K562 (cell line): ENCODE results near the gene GDPD2. TPM values are rescaled to one million over a fixed set of nuclear protein-coding genes. Genes with fewer than 3 reads are reported as not detected.

Source experiments
- ATAC-seq: fragments of 200-7000 bp; cut with Tn5 transposase; 3 replicates; pipeline ENCODE4 v1.9.1; 2020; ENCODE audit warnings: moderate library complexity
- BruUV-seq: library from RNA; stranded (reverse); fragments of 400-500 nt; replicated peaks from 2 replicates; lab custom pipeline; 2021; lab: Mats Ljungman, UMichigan
- CTCF ChIA-PET: fragments of 300-600 bp; formaldehyde crosslinking; extraction: SDS; loops from one replicate; lab custom pipeline; 2021; ENCODE audit warnings: low intra/inter-chr PET ratio; lab: Yijun Ruan, JAX
- POLR2A ChIA-PET: fragments of 300-600, 350-650 bp; sonication (Branson Sonifier 250); formaldehyde crosslinking; extraction: SDS; loops from one replicate; lab custom pipeline; 2021; ENCODE audit warnings: antibody characterized with exemption, inconsistent platforms; lab: Yijun Ruan, JAX
- DNase-seq, 4 experiments: peaks; one replicate each; pipeline versions ENCODE4 v3.0.0 to v3.0.0-alpha.2; 2011 to 2018; ENCODE audit warnings: low spot score in 3 of 4, mixed read lengths in 3 of 4; ENCODE audit errors: extremely low read depth in 1 of 4
- FAIRE-seq: peaks from 2 replicates; lab custom pipeline; 2011; peaks lifted over from hg19 to GRCh38; lab: Jason Lieb, UNC
- H2AFZ ChIP-seq: 2 replicates; pipeline ENCODE4 v1.6.0; 2011; ENCODE audit warnings: low read depth, low read length, control low read depth, inconsistent platforms
- H3K27ac ChIP-seq: fragments of 200-600 bp; 3 replicates; pipeline ENCODE4 v1.8.0; 2011; ENCODE audit warnings: low read depth, mild to moderate bottlenecking, control low read depth, inconsistent platforms, low read length, moderate library complexity, mixed read lengths; ENCODE audit errors: extremely low read depth
- H3K27me3 ChIP-seq, 2 experiments: fragments of 300-600 bp in 1 of 2; 2 replicates in 1 of 2; 3 replicates in 1 of 2; pipeline versions ENCODE4 v1.6.0 to v1.8.0; 2011; ENCODE audit warnings: inconsistent platforms in 2 of 2, low read length in 2 of 2, mild to moderate bottlenecking in 1 of 2, mixed read lengths in 1 of 2, moderate library complexity in 1 of 2; ENCODE audit not compliant: control insufficient read depth in 2 of 2, insufficient read depth in 2 of 2
- H3K36me3 ChIP-seq: fragments of 300-600 bp; 3 replicates; pipeline ENCODE4 v1.8.0; 2011; ENCODE audit warnings: mild to moderate bottlenecking, low read length, inconsistent platforms; ENCODE audit not compliant: control insufficient read depth, insufficient read depth
- H3K4me1 ChIP-seq, 2 experiments: fragments of 200-600 bp in 1 of 2; replicated peaks in 1 of 2; 2 replicates in 1 of 2; 3 replicates in 1 of 2; pipeline versions ENCODE4 v1.5.1 to v1.8.0; 2011; ENCODE audit warnings: inconsistent platforms in 2 of 2, low read length in 2 of 2, mild to moderate bottlenecking in 1 of 2, mixed read lengths in 1 of 2, moderate library complexity in 1 of 2; ENCODE audit not compliant: control insufficient read depth in 2 of 2, insufficient read depth in 2 of 2
- H3K4me2 ChIP-seq: 2 replicates; pipeline ENCODE4 v1.6.1; 2011; ENCODE audit warnings: low read length, control low read depth, inconsistent platforms, mixed read lengths; ENCODE audit not compliant: insufficient read depth
- H3K4me3 ChIP-seq: fragments of 200-600 bp; sonication (generic), shearing (Covaris generic); 2 replicates; pipeline ENCODE4 v1.5.1; 2016; ENCODE audit warnings: control low read depth, inconsistent platforms
- H3K79me2 ChIP-seq: fragments of 200-600 bp; 3 replicates; pipeline ENCODE4 v1.8.0; 2011; ENCODE audit warnings: low read length, inconsistent platforms; ENCODE audit not compliant: control insufficient read depth, insufficient read depth
- H3K9ac ChIP-seq, 2 experiments: 2 replicates each; pipeline versions ENCODE4 v1.6.0 to v1.6.1; 2011; ENCODE audit warnings: low read depth in 2 of 2, low read length in 2 of 2, control low read depth in 1 of 2, inconsistent platforms in 1 of 2, mild to moderate bottlenecking in 1 of 2, mixed read lengths in 1 of 2; ENCODE audit not compliant: insufficient read depth in 1 of 2
- H3K9me1 ChIP-seq: one replicate; pipeline ENCODE4 v1.6.0; 2011; ENCODE audit warnings: inconsistent platforms, mild to moderate bottlenecking, low read length, moderate library complexity; ENCODE audit not compliant: control insufficient read depth, insufficient read depth
- H3K9me3 ChIP-seq: replicated peaks from 2 replicates; pipeline ENCODE4 v1.5.1; 2011; ENCODE audit warnings: low read depth, low read length, inconsistent platforms; ENCODE audit not compliant: control insufficient read depth, insufficient read depth
- H4K20me1 ChIP-seq: replicated peaks from 2 replicates; pipeline ENCODE4 v1.6.1; 2011; ENCODE audit warnings: low read length, inconsistent platforms, mixed read lengths; ENCODE audit not compliant: control insufficient read depth, insufficient read depth
- CHCHD3 ChIP-seq: fragments of 250-450 bp; sonication (Bioruptor Pico); IDR thresholded peaks from 2 replicates; pipeline ENCODE4 v2.1.2; 2022; ENCODE audit warnings: mild to moderate bottlenecking
- CXXC5 ChIP-seq: fragments of 250-450 bp; sonication (Bioruptor Pico); IDR thresholded peaks from 2 replicates; pipeline ENCODE4 v1.8.0; 2022; ENCODE audit warnings: inconsistent platforms, mild to moderate bottlenecking, moderate library complexity
- EP400 ChIP-seq: fragments of 450-650 bp; IDR thresholded peaks from 2 replicates; pipeline ENCODE4 v1.6.1; 2017; ENCODE audit warnings: antibody characterized with exemption, mild to moderate bottlenecking, moderate library complexity
- ERF ChIP-seq: fragments of 450-650 bp; formaldehyde crosslinking; IDR thresholded peaks from 2 replicates; pipeline ENCODE4 v1.4.0; 2020; ENCODE audit warnings: mild to moderate bottlenecking, mixed read lengths
- GTF2A2 ChIP-seq: IDR thresholded peaks from 2 replicates; pipeline ENCODE4 v1.6.1; 2016; ENCODE audit warnings: mild to moderate bottlenecking, missing genetic modification characterization, missing compliant biosample characterization
- ILK ChIP-seq: fragments of 450-650 bp; IDR thresholded peaks from 2 replicates; pipeline ENCODE4 v1.6.1; 2016; ENCODE audit warnings: missing genetic modification characterization, low read depth, mild to moderate bottlenecking, missing compliant biosample characterization, moderate library complexity, borderline replicate concordance
- NELFE ChIP-seq: IDR thresholded peaks from 2 replicates; pipeline ENCODE4 v1.6.1; 2011; ENCODE audit warnings: mild to moderate bottlenecking; ENCODE audit not compliant: insufficient read depth, insufficient read length
- POLR2AphosphoS2 ChIP-seq: IDR thresholded peaks from 2 replicates; pipeline ENCODE4 v1.6.1; 2012; ENCODE audit warnings: low read length, improper control_type of control experiment
- RBBP5 ChIP-seq: fragments of 200-600 bp; sonication (generic); IDR thresholded peaks from 2 replicates; pipeline ENCODE4 v1.6.1; 2012; ENCODE audit warnings: borderline replicate concordance, mild to moderate bottlenecking, low read length, control low read depth, inconsistent platforms; ENCODE audit not compliant: insufficient read depth, poor library complexity, severe bottlenecking
- RNF219 ChIP-seq: fragments of 250-450 bp; sonication (Bioruptor Pico); IDR thresholded peaks from 2 replicates; pipeline ENCODE4 v1.5.0; 2022; ENCODE audit warnings: mild to moderate bottlenecking
- TARDBP ChIP-seq: fragments of 450-650 bp; IDR thresholded peaks from 2 replicates; pipeline ENCODE4 v1.6.1; 2016
- TEAD2 ChIP-seq: fragments of 450-650 bp; IDR thresholded peaks from 2 replicates; pipeline ENCODE4 v1.6.1; 2016; ENCODE audit warnings: missing genetic modification characterization, control low read depth, missing compliant biosample characterization
- XRCC5 ChIP-seq: fragments of 200-400 bp; formaldehyde crosslinking; IDR thresholded peaks from 2 replicates; pipeline ENCODE4 v1.6.1; 2017; ENCODE audit warnings: low read depth, mild to moderate bottlenecking, low read length
- ZNF217 ChIP-seq: sonication (generic); formaldehyde crosslinking; IDR thresholded peaks from 2 replicates; pipeline ENCODE4 v1.8.0; 2022; ENCODE audit warnings: mild to moderate bottlenecking, missing genetic modification reagents
- ZNF551 ChIP-seq: fragments of 250-450 bp; sonication (Bioruptor Pico); IDR thresholded peaks from 2 replicates; pipeline ENCODE4 v1.5.0; 2021; ENCODE audit warnings: mild to moderate bottlenecking, moderate library complexity
- ZSCAN32 ChIP-seq: fragments of 450-650 bp; formaldehyde crosslinking; IDR thresholded peaks from 2 replicates; pipeline ENCODE4 v1.4.0; 2020; ENCODE audit warnings: mild to moderate bottlenecking, moderate library complexity
- WGBS: fragments of 100-300 bp; shearing (Covaris generic); methylation state at CpG from one replicate; pipeline ENCODE4 v1.1.6; 2016; ENCODE audit warnings: low coverage, mixed read lengths; ENCODE audit not compliant: insufficient coverage; ENCODE audit errors: missing lambda C conversion rate; 5-methylcytosine and 5-hydroxymethylcytosine counted together
- in situ Hi-C: fragments of 300-500 bp; cut with MboI; formaldehyde crosslinking; loops from 4 replicates; pipeline ENCODE4 v1.15.0; 2018; ENCODE audit warnings: inconsistent platforms, mixed read lengths
- intact Hi-C: fragments of 100-400 bp; cut with micrococcal nuclease; formaldehyde crosslinking; loops from 2 replicates; pipeline ENCODE4 v1.14.2; 2022
- polyA plus RNA-seq, 8 experiments: library from polyadenylated mRNA; depleted of rRNA in 4 of 8; stranded (reverse) in 5 of 8; unstranded in 3 of 8; fragments of >200 nt; fragmentation: Nextera tagmentation in 2 of 8; fragmentation: Illumina TruSeq in 1 of 8; extraction: Ambion mirVana in 2 of 8; extraction: Trizol in 1 of 8; gene quantifications; 2 replicates each; pipeline versions ENCODE4 v1.2.1 to v1.2.3, GENCODE V29; 2011 to 2014; ENCODE audit warnings: inconsistent platforms in 1 of 8, missing spikeins in 1 of 8
- total RNA-seq, 7 experiments: library from RNA; depleted of rRNA in 6 of 7; stranded (reverse); fragments of >200 nt in 6 of 7; fragmentation: Illumina TruSeq in 2 of 7; extraction: Trizol in 2 of 7; gene quantifications; 2 replicates each; pipeline versions ENCODE4 v1.2.1 to v1.2.3, GENCODE V29; 2011 to 2021; ENCODE audit warnings: low replicate concordance in 1 of 7
- TF ChIP-seq, protein P1 (sequence below): fragments of 450-650 bp; formaldehyde crosslinking; IDR thresholded peaks from 2 replicates; pipeline ENCODE4 v1.4.0; 2022; ENCODE audit warnings: mild to moderate bottlenecking, moderate library complexity

The GDPD2 gene
- total and polyA plus RNA-seq, 9 of the 15 experiments (the other 6 are each of a cell fraction or from before 2014, with no cell fraction given): not detected

GRCh38 chrX:70433848-70434351, 10.8 kb downstream of the GDPD2 start:
- CTCF ChIA-PET: interaction anchor here (0.5 to 1.2 kb wide), 2 partner anchors 160 to 291 kb away, joined by 3 read pairs; no protein-coding TSS in a partner anchor
- TF ChIP-seq NELFE (no peak), XRCC5 (no peak), RNF219 (CRISPR knock-in tag) (no peak), CHCHD3 (no peak), ZNF551 (CRISPR knock-in tag) (no peak), ZNF217 (CRISPR knock-in tag) (no peak), GTF2A2 (tag) (no peak), ZSCAN32 (CRISPR knock-in tag) (no peak), EP400 (peak; percentile 77), CXXC5 (CRISPR knock-in tag) (peak; percentile 56), TEAD2 (tag) (no peak), RBBP5 (no peak), POLR2AphosphoS2 (no peak), ERF (CRISPR knock-in tag) (no peak), TARDBP (no peak), ILK (tag) (no peak)
- TF ChIP-seq, protein P1, sequence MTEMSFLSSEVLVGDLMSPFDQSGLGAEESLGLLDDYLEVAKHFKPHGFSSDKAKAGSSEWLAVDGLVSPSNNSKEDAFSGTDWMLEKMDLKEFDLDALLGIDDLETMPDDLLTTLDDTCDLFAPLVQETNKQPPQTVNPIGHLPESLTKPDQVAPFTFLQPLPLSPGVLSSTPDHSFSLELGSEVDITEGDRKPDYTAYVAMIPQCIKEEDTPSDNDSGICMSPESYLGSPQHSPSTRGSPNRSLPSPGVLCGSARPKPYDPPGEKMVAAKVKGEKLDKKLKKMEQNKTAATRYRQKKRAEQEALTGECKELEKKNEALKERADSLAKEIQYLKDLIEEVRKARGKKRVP (CRISPR knock-in tag): no peak

More at GRCh38 chrX:70433848-70434351, 10.8 kb downstream of the GDPD2 start:
- POLR2A ChIA-PET: interaction anchor here (1.0 kb wide), 2 partner anchors 10 to 11 kb away, joined by 3 to 4 read pairs; partner anchors contain the start of gene GDPD2
- Histone ChIP-seq H3K36me3 (no peaks in the 10 kb centered on the region), H4K20me1 (no peaks in the 10 kb centered on the region), H3K9me1 (peaks cover 2% of the 10 kb centered on the region), H3K4me2 (peak overlapping the region; percentile 99), H3K9ac (peak overlapping the region; percentile 77 to 93), H3K79me2 (no peaks in the 10 kb centered on the region), H3K27ac (peak overlapping the region; percentile 79), H3K4me1 (peaks cover 12 to 16% of the 10 kb centered on the region in 2 experiments; a peak in 4 of 5 replicates), H2AFZ (peak overlapping the region; percentile 99), H3K9me3 (no peaks in the 10 kb centered on the region), H3K4me3 (peak overlapping the region; percentile 75), H3K27me3 (peaks cover 2 to 11% of the 10 kb centered on the region in 2 experiments; a peak in 2 of 5 replicates)
- ATAC-seq (peak; percentile 89), DNase-seq (peak; percentile 79 to 84 (median 80)), FAIRE-seq (no peak)
- in situ Hi-C loops (no loop called here), intact Hi-C loops (loop anchor here (1.0 to 10.0 kb wide), 3 partner anchors 169 to 399 kb away; partner anchors contain the start of genes ARR3 and P2RY4)
- 0% methylated on average over 19 of the region's 37 CpGs for WGBS
- BruUV-seq: no TSS peak
